HepG2 (cell line): ENCODE results near the gene C11orf58. TPM values are rescaled to one million over a fixed set of nuclear protein-coding genes. Genes with fewer than 3 reads are reported as not detected.

ENCODE experiments used
- ATF4 ChIP-seq, 2 experiments: fragments of 450-650 bp in 1 of 2; sonication (generic) in 1 of 2; formaldehyde crosslinking; IDR thresholded peaks; 2 replicates each; pipeline versions ENCODE4 v1.5.0 to v1.8.0; 2020 to 2022; ENCODE audit warnings: mild to moderate bottlenecking in 1 of 2, missing genetic modification reagents in 1 of 2
- BCL3 ChIP-seq: sonication (generic); formaldehyde crosslinking; IDR thresholded peaks from 2 replicates; pipeline ENCODE4 v1.5.1; 2020; ENCODE audit warnings: mild to moderate bottlenecking, missing genetic modification reagents, moderate library complexity
- DPF2 ChIP-seq: sonication (generic); formaldehyde crosslinking; IDR thresholded peaks from 2 replicates; pipeline ENCODE4 v1.4.0; 2020; ENCODE audit warnings: mild to moderate bottlenecking, low read depth, missing genetic modification reagents, borderline replicate concordance
- ELF1 ChIP-seq: sonication (generic); formaldehyde crosslinking; IDR thresholded peaks from 2 replicates; pipeline ENCODE4 v1.4.0; 2020; ENCODE audit warnings: missing genetic modification reagents
- JUN ChIP-seq: sonication (generic); formaldehyde crosslinking; IDR thresholded peaks from 2 replicates; pipeline ENCODE4 v1.4.0; 2020; ENCODE audit warnings: mild to moderate bottlenecking, missing genetic modification reagents
- MED13 ChIP-seq: sonication (generic); formaldehyde crosslinking; IDR thresholded peaks from 2 replicates; pipeline ENCODE4 v1.5.0; 2020; ENCODE audit warnings: missing genetic modification reagents
- NCOR1 ChIP-seq: fragments of 200-600 bp; sonication (generic); IDR thresholded peaks from 2 replicates; pipeline ENCODE4 v1.7.0; 2017; ENCODE audit warnings: antibody characterized with exemption, low read length, borderline replicate concordance
- NONO ChIP-seq, 2 experiments: fragments of 450-650 bp in 1 of 2; sonication (generic) in 1 of 2; formaldehyde crosslinking in 1 of 2; IDR thresholded peaks in 1 of 2; conservative IDR thresholded peaks in 1 of 2; 2 replicates each; pipeline versions ENCODE4 v1.6.1 to v1.8.0; 2017 to 2022; ENCODE audit warnings: mild to moderate bottlenecking in 1 of 2, missing genetic modification reagents in 1 of 2, moderate library complexity in 1 of 2
- SNAI1 ChIP-seq: sonication (generic); formaldehyde crosslinking; IDR thresholded peaks from 2 replicates; pipeline ENCODE4 v1.5.0; 2020; ENCODE audit warnings: mild to moderate bottlenecking, missing genetic modification reagents, borderline replicate concordance
- SNAPC4 ChIP-seq: sonication (generic); formaldehyde crosslinking; IDR thresholded peaks from 2 replicates; pipeline ENCODE4 v1.4.0; 2020; ENCODE audit warnings: mild to moderate bottlenecking, missing genetic modification reagents
- SOX5 ChIP-seq: IDR thresholded peaks from 2 replicates; pipeline ENCODE4 v1.6.1; 2016; ENCODE audit warnings: borderline replicate concordance
- TCF12 ChIP-seq, 2 experiments: fragments of 450-650 bp in 1 of 2; sonication (generic) in 1 of 2; formaldehyde crosslinking in 1 of 2; IDR thresholded peaks; 2 replicates each; pipeline versions ENCODE4 v1.6.1 to v1.8.0; 2017 to 2022; ENCODE audit warnings: antibody characterized with exemption in 1 of 2, mild to moderate bottlenecking in 1 of 2, missing genetic modification reagents in 1 of 2, moderate library complexity in 1 of 2
- ZBTB49 ChIP-seq: sonication (generic); formaldehyde crosslinking; IDR thresholded peaks from 2 replicates; pipeline ENCODE4 v1.4.0; 2020; ENCODE audit warnings: missing genetic modification reagents, borderline replicate concordance
- ZNF383 ChIP-seq: sonication (generic); formaldehyde crosslinking; IDR thresholded peaks from 2 replicates; pipeline ENCODE4 v1.4.0; 2020; ENCODE audit warnings: missing genetic modification reagents, mild to moderate bottlenecking, borderline replicate concordance
- ZNF597 ChIP-seq: sonication (generic); formaldehyde crosslinking; IDR thresholded peaks from 2 replicates; pipeline ENCODE4 v1.5.0; 2020; ENCODE audit warnings: missing genetic modification reagents
- ZNF605 ChIP-seq: sonication (generic); formaldehyde crosslinking; IDR thresholded peaks from 2 replicates; pipeline ENCODE4 v1.8.0; 2022; ENCODE audit warnings: mild to moderate bottlenecking, missing genetic modification reagents
- ZNF619 ChIP-seq: sonication (generic); formaldehyde crosslinking; IDR thresholded peaks from 2 replicates; pipeline ENCODE4 v1.4.0; 2020; ENCODE audit warnings: mild to moderate bottlenecking, missing genetic modification reagents
- polyA plus RNA-seq, 8 experiments: library from polyadenylated mRNA; depleted of rRNA in 3 of 8; stranded (reverse) in 7 of 8; unstranded in 1 of 8; fragments of >200 nt; fragmentation: Illumina TruSeq in 4 of 8; extraction: Trizol in 4 of 8; gene quantifications; 2 replicates each; pipeline versions ENCODE4 v1.2.1 to v1.2.3, GENCODE V29; 2011 to 2016; ENCODE audit warnings: low read depth in 4 of 8, missing spikeins in 1 of 8, mixed read lengths in 1 of 8; ENCODE audit not compliant: insufficient read depth in 1 of 8
- total RNA-seq, 5 experiments: library from RNA; depleted of rRNA; stranded (reverse); fragments of >200 nt; fragmentation: Illumina TruSeq; extraction: Trizol; gene quantifications; 2 replicates each; pipeline ENCODE4 v1.2.3, GENCODE V29; 2016; ENCODE audit warnings: low read depth in 1 of 5

The C11orf58 gene
- total and polyA plus RNA-seq, 2 of the 13 experiments (the other 11 are each of a cell fraction or from before 2014, with no cell fraction given) = 83.8 to 167 TPM

GRCh38 chr11:16774936-16775613 lies 36.6 kb downstream of the C11orf58 start (continued):
- no peak for TF ChIP-seq ZNF605 (CRISPR knock-in tag)
- TF ChIP-seq ATF4 (CRISPR knock-in tag; IDR thresholded peaks at IDR 0.05) = no peak
- TF ChIP-seq ZBTB49 = no peak
- no peak for TF ChIP-seq JUN
- no peak for TF ChIP-seq MED13
- TF ChIP-seq SNAPC4 (CRISPR knock-in tag) = no peak
- no peak for TF ChIP-seq ZNF619 (CRISPR knock-in tag)
- no peak for TF ChIP-seq NONO (IDR thresholded peaks at IDR 0.05)
- peak; percentile 72 for TF ChIP-seq NONO (CRISPR knock-in tag; conservative IDR thresholded peaks at IDR 0.05)
- 0 out of 2 replicates have a peak, but pooled peaks have one; percentile 52 for TF ChIP-seq BCL3 (CRISPR knock-in tag)
- TF ChIP-seq NCOR1 = peak; percentile 53; the same call in 1 of the 2 replicates
- TF ChIP-seq ZNF597 (CRISPR knock-in tag) = no peak
- TF ChIP-seq SNAI1 (CRISPR knock-in tag) = no peak
- no peak; the same call in 1 of the 2 replicates for TF ChIP-seq DPF2 (CRISPR knock-in tag)
- no peak for TF ChIP-seq ZNF383 (CRISPR knock-in tag)
- TF ChIP-seq TCF12 (IDR thresholded peaks at IDR 0.05) = no peak
- no peak for TF ChIP-seq TCF12 (CRISPR knock-in tag; IDR thresholded peaks at IDR 0.05)
- TF ChIP-seq ELF1 (CRISPR knock-in tag) = peak; percentile 8; the same call in 1 of the 2 replicates
- peak; percentile 83 for TF ChIP-seq SOX5
